Breast epithelium (tissue), 3 donors: ENCODE results near the gene WDR62.

ENCODE experiments used
- POLR2A ChIP-seq: fragments of 450-650 bp; IDR thresholded peaks from one replicate; pipeline ENCODE4 v1.6.1; 2016; ENCODE audit warnings: antibody characterized with exemption, mild to moderate bottlenecking, moderate library complexity
- TF ChIP-seq, protein P1 (sequence below), 3 donors: fragments of 450-650 bp; IDR thresholded peaks; one replicate each; pipeline ENCODE4 v1.5.1; 2016 to 2017; ENCODE audit warnings: antibody characterized with exemption in 3 of 3, mild to moderate bottlenecking in 3 of 3, moderate library complexity in 3 of 3

DNA sequence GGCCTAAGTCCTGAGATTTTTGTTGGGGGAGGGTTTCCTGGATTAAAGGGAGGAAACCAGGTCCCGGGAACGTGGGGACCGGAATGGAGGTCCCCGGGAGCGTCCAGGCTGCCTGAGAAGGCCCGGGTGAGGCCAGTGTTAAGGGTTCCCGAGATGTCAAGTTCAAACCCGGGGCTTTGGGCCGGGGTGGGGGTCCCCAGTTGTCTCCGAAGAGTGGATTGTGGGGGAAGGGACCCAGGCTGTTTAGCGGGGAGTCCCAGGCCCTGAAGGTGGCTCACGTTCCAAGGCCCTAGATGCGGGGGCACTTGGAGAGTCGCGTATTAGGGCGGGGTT lies 97.3 kb downstream of the WDR62 start:
- TF ChIP-seq, protein P1, sequence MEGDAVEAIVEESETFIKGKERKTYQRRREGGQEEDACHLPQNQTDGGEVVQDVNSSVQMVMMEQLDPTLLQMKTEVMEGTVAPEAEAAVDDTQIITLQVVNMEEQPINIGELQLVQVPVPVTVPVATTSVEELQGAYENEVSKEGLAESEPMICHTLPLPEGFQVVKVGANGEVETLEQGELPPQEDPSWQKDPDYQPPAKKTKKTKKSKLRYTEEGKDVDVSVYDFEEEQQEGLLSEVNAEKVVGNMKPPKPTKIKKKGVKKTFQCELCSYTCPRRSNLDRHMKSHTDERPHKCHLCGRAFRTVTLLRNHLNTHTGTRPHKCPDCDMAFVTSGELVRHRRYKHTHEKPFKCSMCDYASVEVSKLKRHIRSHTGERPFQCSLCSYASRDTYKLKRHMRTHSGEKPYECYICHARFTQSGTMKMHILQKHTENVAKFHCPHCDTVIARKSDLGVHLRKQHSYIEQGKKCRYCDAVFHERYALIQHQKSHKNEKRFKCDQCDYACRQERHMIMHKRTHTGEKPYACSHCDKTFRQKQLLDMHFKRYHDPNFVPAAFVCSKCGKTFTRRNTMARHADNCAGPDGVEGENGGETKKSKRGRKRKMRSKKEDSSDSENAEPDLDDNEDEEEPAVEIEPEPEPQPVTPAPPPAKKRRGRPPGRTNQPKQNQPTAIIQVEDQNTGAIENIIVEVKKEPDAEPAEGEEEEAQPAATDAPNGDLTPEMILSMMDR (IDR thresholded peaks at IDR 0.05): no peak
- no peak for TF ChIP-seq POLR2A
